ENCODE measurements around the gene CFTR. TPM values are rescaled to one million over a fixed set of nuclear protein-coding genes. Genes with fewer than 3 reads are reported as not detected.

CFTR gene
- total RNA-seq, 2 experiments from 2014 or later = not detected

DNA sequence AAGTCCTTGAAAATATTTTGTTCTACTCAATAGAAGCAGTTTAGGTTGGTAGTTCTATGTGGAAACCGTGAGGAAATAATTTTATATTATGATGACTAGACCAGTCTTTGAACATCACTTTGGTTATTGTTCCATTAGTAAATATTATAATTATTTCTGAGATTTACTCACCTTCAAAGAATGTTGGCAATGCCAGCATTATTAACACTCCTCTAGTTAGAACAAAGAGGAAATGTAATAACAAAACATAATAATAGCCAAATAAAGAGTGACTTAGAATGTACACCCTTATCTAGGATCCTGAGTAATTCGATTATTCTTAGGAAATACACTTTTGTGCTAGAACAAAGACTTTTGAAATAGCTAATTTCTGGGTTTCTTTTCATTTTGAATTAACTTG is 121.1 kb downstream of the CFTR start:
- intact Hi-C loops (cut with micrococcal nuclease) = no loop called here
- CTCF ChIA-PET = no interaction called here
- Mint-ChIP-seq H3K4me3 (no peak overlapping the region), H3K27ac (no peak overlapping the region), H3K27me3 (no peaks in the 10 kb centered on the region), H3K4me1 (ENCODE audit: low read depth) (no peaks in the 10 kb centered on the region), H3K36me3 (ENCODE audit: low read depth) (no peaks in the 10 kb centered on the region), H3K9me3 (no peaks in the 10 kb centered on the region)
- DNase-seq (no peak), ATAC-seq (no peak)
- POLR2A ChIA-PET = no interaction called here
- TF ChIP-seq, protein P1, sequence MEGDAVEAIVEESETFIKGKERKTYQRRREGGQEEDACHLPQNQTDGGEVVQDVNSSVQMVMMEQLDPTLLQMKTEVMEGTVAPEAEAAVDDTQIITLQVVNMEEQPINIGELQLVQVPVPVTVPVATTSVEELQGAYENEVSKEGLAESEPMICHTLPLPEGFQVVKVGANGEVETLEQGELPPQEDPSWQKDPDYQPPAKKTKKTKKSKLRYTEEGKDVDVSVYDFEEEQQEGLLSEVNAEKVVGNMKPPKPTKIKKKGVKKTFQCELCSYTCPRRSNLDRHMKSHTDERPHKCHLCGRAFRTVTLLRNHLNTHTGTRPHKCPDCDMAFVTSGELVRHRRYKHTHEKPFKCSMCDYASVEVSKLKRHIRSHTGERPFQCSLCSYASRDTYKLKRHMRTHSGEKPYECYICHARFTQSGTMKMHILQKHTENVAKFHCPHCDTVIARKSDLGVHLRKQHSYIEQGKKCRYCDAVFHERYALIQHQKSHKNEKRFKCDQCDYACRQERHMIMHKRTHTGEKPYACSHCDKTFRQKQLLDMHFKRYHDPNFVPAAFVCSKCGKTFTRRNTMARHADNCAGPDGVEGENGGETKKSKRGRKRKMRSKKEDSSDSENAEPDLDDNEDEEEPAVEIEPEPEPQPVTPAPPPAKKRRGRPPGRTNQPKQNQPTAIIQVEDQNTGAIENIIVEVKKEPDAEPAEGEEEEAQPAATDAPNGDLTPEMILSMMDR (IDR thresholded peaks at IDR 0.05) = no peak

GRCh38 chr7:117603627-117604026 is 123.8 kb downstream of the CFTR start:
- no peak for ATAC-seq
- intact Hi-C loops (cut with micrococcal nuclease) = no loop called here
- Mint-ChIP-seq H3K4me3 (no peak overlapping the region), H3K27ac (no peak overlapping the region), H3K36me3 (ENCODE audit: low read depth) (no peaks in the 10 kb centered on the region), H3K27me3 (no peaks in the 10 kb centered on the region), H3K4me1 (ENCODE audit: low read depth) (no peaks in the 10 kb centered on the region), H3K9me3 (no peaks in the 10 kb centered on the region)
- TF ChIP-seq, protein P1 (IDR thresholded peaks at IDR 0.05) = no peak
- no peak for DNase-seq
- ChIA-PET POLR2A (no interaction called here), CTCF (no interaction called here)

DNA sequence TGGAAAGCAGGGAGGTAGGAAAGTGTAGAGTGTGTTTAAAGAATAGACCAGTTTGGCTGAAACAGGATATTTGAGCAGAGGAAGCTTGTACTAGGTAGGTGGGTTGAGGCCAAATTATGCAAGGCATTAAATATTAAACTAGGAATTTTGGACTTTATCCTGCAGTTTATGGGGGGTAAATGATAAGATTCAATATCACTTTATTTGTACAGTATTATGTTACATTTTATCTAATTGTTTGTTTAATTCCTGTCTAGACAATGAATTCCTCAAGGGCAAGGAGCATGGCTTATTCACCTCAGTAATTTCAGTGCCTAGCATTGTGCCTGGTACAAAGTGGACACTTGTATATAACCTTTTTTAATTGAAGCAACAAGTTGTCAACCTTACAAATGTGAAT is 125.9 kb downstream of the CFTR start:
- Mint-ChIP-seq H3K9me3 (no peaks in the 10 kb centered on the region), H3K27me3 (no peaks in the 10 kb centered on the region), H3K27ac (no peak overlapping the region), H3K36me3 (ENCODE audit: low read depth) (no peaks in the 10 kb centered on the region), H3K4me3 (no peak overlapping the region), H3K4me1 (ENCODE audit: low read depth) (no peaks in the 10 kb centered on the region)
- ATAC-seq = no peak
- POLR2A ChIA-PET = no interaction called here
- CTCF ChIA-PET = no interaction called here
- intact Hi-C loops (cut with micrococcal nuclease) = no loop called here
- no peak for DNase-seq
- TF ChIP-seq, protein P1 (IDR thresholded peaks at IDR 0.05) = no peak

DNA sequence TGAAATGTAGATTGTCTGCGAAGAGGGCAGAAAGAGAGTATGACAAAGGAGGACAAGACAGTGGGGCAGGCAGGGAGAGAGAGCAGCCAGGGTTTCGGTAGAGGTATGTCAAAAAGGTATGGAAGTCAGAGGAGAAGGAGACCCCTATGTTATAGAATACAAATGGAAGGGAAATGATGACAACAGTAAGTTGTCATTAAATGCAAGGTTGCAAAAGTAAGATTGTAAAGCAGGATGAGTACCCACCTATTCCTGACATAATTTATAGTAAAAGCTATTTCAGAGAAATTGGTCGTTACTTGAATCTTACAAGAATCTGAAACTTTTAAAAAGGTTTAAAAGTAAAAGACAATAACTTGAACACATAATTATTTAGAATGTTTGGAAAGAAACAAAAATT is 126.3 kb downstream of the CFTR start:
- Mint-ChIP-seq H3K27ac (no peak overlapping the region), H3K27me3 (no peaks in the 10 kb centered on the region), H3K4me3 (no peak overlapping the region), H3K4me1 (ENCODE audit: low read depth) (no peaks in the 10 kb centered on the region), H3K9me3 (no peaks in the 10 kb centered on the region), H3K36me3 (ENCODE audit: low read depth) (no peaks in the 10 kb centered on the region)
- CTCF ChIA-PET = no interaction called here
- intact Hi-C loops (cut with micrococcal nuclease) = no loop called here
- ATAC-seq = no peak
- TF ChIP-seq, protein P1 (IDR thresholded peaks at IDR 0.05) = no peak
- POLR2A ChIA-PET = no interaction called here
- DNase-seq = no peak

- H3K4me3 Mint-ChIP-seq = no peak overlapping the region
- H3K27ac Mint-ChIP-seq = no peak overlapping the region
- POLR2A ChIA-PET = no interaction called here
- H3K27me3 Mint-ChIP-seq = no peaks in the 10 kb centered on the region
- no peaks in the 10 kb centered on the region for H3K36me3 Mint-ChIP-seq (ENCODE audit: low read depth)
- H3K9me3 Mint-ChIP-seq = no peaks in the 10 kb centered on the region
- no peaks in the 10 kb centered on the region for H3K4me1 Mint-ChIP-seq (ENCODE audit: low read depth)
- CTCF ChIA-PET = interaction anchor here (0.6 kb wide), 1 partner anchor 1883 kb away, joined by 4 read pairs; no protein-coding TSS in a partner anchor
- TF ChIP-seq, protein P1 (IDR thresholded peaks at IDR 0.05) = no peak
- intact Hi-C loops (cut with micrococcal nuclease) = no loop called here
- DNase-seq (no peak), ATAC-seq (no peak)
Observed at GRCh38 chr7:117610396-117610795, 130.6 kb downstream of the CFTR start.

Measured in activated CD8-positive, alpha-beta T cell treated with anti-CD3 and anti-CD28 coated beads for 36 hours (primary cell).